HG02798 (cell line): ENCODE measurements around the gene BCAT1.
"Not testable (repeated sequence)": the region's sequence is repeated elsewhere in the genome, so short reads cannot be mapped to it uniquely, and the experiment has no call there.

Source experiments
- ATAC-seq: cut with Tn5 transposase; IDR thresholded peaks from one replicate; pipeline ENCODE4 v1.9.1; 2021; ENCODE audit warnings: mild to moderate bottlenecking; ENCODE audit not compliant: unreplicated experiment, poor library complexity

BCAT1 gene

DNA sequence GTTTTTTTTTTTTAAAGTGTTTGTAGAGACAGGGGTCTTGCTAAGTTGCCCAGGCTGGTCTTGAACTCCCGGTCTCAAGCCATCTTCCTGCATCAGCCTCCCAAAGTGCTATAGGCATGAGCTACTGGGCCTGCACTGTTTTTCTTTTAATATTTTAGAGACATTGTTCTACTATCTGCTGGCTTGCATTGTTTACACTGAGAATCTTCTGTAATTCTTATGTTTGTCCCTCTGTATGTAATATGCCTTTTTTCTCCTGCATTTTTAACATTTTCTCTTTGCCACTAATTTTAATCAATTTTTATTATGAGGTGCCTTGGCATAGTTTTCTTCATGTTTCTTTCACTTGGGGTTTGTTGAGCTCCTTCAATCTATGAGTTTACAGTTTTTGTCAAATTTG lies 15.4 kb upstream of the BCAT1 start:
- no peak for ATAC-seq

DNA sequence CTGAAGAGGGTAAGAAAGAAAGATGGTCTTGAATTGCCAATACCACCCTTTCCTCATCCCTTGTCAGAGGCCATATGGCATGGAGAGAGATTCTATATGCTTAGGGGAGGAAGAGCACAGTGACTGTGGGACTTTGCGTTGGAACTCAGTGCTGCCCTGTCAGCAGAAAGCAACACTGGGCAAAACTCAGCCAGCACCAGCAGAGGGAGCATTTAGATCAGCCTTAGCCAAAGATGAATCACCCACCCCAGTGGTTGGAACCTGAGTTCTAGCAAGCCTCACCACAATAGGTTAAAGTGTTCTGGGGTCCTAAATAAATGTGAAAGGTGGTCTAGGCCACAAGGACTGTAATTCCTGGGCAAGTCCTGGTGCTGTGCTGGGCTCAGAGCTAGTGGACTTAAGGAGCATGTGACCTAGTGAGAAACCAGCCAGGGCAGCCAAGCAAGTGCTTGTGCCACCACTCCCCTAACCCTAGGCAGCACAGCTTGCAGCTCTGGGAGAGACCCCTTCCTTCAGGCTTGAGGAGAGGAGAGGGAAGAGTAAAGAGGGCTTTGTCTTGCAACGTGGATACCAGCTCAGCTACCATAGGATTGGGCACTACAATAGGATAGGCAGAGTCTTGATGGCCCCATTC lies 11.4 kb upstream of the BCAT1 start:
- ATAC-seq = peak; percentile 83

DNA sequence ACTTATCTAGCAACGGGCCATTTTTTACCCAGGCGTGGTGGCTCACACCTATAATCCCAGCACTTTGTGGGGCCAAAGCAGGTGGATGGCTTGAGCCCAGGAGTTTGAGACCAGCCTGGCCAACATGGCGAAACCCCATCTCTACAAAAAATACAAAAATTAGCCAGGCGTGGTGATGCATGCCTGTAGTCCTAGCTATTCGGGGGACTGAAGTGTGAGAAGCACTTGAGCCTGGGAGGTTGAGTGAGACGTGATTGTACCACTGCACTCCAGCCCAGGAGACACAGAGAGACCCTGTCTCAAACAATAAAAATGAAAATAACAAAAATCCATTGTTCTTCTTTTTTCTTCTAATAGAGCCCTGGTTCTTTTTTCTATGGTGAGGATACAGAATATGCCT lies 7.5 kb upstream of the BCAT1 start:
- not testable (repeated sequence) for ATAC-seq

DNA sequence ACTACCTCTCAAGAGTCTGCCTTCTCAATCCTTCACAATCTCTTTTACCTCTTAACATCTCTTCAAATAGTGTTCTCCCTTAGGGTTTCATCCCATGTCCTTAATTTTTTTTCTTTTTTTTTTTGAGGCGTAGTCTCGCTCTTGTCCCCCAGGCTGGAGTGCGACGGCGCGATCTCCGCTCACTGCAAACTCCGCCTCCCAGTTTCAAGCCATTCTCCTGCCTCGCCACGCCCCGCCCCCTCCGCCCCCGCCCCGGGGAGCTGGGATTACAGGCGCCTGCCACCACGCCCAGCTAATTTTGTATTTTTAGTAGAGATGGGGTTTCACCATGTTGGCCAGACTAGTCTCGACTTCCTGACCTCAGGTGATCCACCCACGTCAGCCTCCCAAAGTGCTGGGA lies 7.0 kb upstream of the BCAT1 start:
- no peak for ATAC-seq

DNA sequence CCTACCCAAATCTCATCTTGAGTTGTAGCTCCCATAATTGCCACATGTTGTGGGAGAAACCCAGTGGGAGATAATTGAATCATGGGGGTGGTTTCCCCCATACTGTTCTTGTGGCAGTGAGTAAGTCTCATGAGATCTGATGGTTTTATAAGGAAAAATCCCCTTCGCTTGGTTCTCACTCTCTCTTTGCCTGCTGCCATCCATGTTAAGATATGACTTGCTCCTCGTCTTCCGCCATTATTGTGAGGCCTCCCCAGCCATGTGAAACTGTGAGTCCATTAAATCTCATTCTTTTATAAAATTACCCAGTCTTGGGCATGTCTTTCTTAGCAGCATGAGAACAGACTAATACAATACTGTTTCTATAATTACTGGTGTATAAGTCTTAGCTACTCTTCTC lies 6.5 kb upstream of the BCAT1 start:
- ATAC-seq = no peak

DNA sequence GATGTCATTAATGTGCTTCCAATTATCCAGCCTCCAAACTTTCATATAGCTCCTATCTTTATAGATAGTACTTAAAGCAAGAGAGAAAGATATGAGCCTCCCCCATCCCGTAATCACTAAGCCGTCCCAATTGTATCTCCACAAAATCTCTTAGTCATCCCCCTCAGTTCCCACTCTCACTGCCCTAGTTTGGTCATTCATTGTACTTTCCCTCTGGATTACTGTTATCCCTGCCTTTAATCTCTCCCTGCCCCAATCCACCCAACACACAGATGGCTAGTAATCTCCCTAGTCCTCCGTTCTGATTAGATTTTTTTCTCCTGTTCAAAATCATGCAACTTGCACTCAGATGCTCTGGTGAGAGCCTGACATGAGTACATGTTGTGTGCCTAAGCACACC lies 5.4 kb upstream of the BCAT1 start:
- ATAC-seq = no peak

DNA sequence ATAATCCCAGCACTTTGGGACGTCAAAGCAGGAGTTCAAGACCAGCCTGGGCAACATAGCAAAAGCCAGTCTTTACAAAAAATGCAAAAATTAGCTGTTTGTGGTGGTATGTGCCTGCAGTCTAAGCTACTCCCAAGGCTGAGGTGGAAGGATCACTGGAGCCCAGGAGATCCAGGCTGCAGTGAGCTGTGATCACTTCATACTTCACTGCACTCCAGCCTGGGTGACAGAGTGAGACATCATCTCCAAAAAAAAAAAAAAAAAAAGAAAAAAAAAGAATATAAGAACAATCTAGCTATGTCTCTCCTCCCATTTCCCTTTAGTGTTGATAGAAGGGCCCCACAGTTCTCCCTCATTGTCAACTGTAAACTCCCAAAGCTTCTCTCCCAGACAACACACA lies 3.5 kb upstream of the BCAT1 start:
- no peak for ATAC-seq

DNA sequence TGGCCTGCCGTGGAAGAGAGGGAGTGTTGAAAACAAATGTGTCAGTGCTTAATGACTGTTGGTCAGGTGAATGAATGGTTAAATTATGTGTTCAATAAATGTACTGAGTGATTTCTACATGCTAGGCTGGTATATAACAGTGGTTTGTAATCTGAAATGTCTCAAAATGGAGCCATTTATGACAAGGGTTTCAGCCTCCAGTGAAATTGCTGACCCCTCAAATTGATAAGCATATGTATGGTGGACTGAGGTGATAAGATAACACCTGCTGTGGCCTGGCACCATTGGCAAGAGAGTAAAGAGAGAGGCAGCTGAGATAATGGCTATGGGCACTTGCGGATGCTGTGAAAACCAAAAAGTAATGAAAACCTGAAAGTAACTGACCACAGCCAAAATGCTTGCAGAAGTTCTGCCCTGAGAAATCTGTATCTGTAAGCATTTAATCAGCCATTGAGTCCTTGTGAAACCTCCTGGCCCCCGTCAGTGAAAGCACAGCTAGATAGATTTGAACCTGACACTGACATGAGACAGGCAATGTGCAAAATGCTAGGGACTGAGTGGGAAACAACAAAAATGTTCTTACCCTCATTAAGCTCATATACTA lies 1.4 kb upstream of the BCAT1 start:
- ATAC-seq = peak; percentile 41

DNA sequence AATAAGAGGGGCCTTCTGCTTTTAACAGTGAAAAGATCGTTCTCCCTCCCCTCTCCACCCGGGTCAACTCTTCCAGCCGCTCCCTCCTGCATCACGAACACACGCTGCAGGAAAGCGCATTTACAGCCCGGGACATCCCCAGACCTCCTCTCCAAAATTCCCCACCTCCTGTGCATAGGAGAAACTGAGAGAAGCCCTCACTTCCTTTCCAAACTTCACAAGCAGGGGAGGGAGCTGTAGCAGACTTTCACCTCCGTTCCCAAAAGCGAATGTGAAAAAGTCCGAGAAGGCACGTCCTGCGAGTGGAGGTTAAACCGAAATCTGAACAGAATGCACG lies 513 bp downstream of the BCAT1 start:
- ATAC-seq = peak; percentile 26

DNA sequence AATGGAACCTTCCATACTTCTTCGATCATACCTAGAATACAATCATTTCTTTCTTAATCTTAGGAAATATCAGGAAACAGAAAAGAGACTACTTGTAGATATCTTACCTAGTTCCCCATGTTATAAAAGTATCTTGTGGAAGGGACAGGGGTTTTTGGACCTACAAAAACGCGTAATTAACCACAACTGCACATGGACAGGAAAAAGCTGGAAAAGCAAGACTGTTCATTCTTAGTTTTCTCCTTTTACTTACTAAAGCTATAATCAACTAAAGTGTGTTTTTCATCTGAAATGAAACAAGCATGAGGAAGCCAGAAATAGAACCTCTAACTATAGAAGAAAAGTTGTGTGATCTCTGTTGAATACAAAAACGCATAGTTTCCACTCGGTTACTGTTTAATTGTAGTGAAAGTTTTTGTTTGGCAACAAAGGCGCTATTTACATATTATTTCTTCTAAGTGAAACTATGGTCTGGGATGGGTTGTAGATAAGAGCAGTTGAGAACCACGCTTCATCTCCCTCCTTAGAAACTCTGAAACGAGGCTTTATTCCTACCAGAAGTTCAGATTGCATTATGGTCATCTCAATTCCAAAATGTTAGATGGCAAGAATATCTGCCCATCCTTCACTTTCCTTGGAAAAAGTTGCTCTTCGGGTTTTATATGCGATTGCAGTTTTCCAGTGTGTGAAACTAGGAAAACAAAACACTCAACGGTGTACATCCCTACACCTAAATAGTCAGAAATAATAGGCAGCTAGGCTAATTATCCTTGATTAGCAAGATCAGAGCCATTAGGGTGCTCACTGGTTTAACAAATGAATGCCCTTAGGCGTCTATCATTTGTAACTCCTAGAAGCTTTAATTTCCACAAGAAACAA lies 1.1 kb downstream of the BCAT1 start:
- no peak for ATAC-seq

DNA sequence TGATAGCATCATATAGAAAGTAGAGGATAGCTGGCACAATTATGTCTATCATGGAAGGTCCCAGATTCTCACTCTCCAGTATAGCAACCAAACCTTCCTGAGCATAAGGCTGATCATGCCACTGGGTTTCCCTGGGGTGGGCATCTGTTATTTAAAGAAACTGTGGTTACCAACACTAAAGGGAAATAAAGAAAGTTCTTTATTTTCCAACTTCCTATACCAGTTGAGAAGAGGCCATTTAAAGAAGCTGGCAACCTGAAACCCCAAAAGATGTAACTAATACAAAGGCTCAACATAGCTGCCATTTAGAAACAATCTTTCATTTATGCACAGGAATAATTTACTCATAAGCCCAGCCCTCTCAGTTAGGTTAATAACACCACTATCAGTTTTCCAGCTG lies 3.1 kb downstream of the BCAT1 start:
- no peak for ATAC-seq

DNA sequence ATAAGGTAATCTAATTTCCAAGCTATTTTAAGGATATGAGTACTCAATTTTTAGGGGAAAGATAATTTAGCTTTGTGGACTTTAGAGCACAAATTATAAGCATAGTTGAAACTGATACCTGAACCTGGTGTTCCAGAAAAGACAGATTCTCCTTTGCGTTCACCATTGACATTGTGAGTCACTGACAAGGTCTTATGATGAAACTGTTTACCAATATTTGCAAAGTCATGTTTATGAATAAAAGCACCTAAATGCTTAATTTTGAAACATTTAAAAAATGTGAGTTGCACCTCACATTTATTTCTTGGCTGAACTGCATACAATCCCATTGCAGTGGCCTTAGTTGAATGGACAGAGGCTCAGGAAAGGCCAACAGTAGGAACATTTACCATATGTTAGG lies 3.9 kb downstream of the BCAT1 start:
- no peak for ATAC-seq

DNA sequence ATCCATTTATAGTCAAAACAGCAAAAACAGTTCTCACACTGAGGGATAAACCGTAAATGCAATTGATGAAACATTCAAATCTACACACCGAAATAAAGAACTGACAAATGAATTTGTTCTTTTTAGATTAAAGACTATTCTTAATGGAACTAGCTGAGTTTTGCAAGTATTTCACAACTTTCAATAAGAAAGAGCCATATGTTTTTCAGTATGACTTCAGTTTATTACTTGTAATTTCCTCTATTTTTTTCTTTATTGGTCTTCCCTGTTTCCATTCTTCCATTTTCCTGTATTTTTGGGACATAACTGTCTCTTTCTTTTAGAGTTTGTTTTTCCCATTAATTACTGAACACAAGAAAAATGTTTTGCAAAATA lies 4.3 kb downstream of the BCAT1 start:
- no peak for ATAC-seq

DNA sequence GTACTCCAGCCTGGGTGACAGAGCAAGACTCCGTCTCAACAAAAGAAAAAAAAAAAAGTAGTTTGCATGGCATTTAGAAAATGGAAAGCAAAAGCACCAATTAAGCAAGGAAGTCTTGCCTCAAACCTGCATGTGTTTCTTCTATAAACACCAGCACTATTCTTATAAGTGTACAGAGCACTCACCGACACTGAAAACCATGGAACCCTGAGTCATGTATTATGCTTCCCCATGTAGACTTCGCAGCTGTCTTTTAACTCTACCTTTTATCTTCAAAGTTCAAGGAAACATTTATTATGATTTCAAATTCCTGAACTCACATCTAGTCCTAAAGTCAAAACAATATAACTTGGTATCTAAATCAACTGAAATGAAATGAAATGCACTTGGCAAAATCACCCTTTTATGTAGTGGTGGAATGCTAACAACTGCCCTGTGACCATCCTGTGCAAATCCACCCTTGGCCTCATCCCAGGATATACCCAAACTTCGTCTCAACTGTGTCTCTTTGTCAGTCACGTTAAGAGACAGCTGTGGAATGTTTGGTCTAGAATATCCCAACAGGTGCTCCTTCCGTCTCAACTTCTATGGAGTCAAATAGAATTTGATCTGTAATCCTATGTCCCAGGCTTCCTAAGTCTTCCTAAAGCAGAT lies 4.8 kb downstream of the BCAT1 start:
- no peak for ATAC-seq

DNA sequence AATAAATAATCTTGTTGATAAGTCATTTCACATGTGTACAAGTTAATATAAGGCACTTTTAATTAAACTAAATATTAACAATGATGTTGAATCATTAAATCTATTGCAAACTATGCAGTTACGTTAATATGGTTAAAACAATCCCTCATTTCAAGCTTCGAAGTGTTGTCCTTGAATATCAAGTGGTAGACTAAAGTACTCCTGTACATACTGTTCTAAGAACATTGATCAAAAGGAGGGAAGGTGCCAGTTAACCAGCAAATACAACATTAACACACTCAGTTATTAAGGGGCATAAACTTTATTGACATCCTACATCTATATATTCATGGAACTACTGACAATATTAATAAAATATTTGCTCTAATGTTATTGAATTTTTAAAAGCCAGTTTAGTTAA lies 8.7 kb downstream of the BCAT1 start:
- ATAC-seq = no peak

DNA sequence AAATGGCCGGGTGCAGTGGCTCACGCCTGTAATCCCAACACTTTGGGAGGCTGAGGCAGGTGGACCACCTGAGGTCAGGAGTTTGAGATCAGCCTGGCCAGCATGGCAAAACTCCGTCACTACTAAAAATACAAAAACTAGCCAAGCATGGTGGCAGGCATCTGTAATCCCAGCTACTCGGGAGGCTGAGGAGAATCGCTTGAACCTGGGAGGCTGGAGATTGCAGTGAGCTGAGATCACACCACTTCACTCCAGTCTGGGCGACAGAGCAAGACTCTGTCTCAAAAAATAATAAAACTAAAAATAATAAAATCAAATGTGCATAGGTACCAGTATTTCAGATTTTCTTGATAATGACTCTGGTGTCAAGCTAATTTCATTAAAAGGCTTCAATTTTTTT lies 9.3 kb downstream of the BCAT1 start:
- not testable (repeated sequence) for ATAC-seq

DNA sequence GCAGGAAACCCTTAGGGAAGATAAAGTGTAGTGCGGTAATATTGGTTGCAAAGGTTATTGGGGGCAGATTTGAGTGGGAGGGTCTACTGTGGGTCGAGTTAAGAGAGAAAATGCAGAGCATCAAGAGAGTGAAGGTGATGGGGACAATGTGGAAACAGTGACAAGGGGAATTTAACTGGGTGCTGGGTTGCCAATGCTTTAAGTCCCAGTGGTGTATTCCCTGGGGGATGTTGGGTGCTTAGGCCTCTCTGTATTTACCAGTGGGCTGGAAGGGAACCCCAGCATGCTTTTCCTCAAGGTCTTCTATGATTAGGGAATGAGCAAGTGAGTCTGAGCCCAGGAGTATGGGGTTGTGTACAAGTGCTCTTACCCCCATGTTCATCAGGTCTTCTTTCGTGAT lies 10.6 kb downstream of the BCAT1 start:
- no peak for ATAC-seq

DNA sequence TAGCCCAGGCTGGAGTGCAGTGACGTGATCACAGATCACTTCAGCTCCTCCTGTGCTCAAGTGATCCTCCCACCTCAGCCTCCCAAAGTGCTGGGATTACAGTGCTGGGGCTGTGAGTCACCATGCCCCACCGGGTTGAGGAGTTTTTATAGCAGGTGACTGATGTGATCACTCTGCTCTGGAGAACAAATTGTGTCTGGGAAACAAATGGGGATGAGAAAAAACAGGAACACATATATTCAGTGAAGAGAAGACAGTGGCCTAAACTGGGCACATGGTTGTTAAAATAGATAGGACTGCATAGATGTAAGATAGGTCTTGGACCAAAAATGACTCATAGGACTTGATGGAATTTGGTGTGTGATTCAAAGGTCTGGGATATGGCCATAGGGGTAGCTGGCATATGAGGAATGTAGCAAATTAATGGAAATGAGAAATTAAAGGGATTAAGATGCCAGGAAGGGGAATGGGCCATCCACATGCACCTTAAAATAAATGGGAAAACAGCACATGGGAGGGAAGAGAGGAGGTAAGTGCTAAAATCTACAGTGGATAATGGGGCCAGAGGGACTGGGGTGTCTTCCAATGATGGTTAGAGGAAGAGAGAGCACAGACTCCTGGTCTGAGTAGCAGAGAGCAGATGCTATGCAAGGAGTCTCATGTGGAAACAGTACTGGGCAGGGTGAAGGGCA lies 11.2 kb downstream of the BCAT1 start:
- ATAC-seq = no peak

DNA sequence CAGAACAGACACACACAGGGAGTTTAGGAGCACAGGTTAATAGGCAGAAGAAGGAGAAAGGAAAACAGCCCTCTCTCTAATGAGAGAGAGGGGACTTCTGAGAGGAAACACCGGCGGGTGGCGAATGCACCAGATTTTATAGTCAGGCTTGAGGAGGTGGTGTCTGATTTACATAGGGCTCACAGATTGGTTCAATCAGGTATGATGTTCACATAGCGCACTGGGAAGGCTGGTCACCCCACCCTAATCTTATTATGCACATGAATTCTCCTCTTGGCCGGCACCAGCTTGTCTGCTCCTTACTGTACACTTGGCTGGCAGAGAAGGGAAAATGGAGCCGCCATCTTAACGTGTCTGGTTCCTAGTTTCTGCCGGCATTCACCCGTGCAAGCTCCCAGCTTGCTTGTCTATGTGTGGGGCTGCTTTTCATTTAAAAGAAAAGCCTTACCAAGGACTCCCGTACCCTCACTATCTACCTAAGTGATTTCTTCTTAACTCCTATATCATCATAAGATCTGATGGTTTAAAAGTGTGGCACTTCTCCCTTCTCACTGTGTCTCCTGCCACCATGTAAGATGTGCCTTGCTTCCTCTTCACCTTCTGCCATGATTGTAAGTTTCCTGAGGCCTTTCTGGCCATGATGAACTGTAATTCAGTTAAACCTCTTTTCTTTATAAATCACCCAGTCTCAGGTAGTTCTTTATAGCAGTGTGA lies 15.1 kb downstream of the BCAT1 start:
- ATAC-seq = no peak
